Smooth muscle cell of the brain vasculature (primary cell): Measurements from ENCODE around the gene STEAP4.

Experiments used
- DNase-seq: peaks from one replicate; pipeline ENCODE4 v3.0.0-alpha.2; 2012; ENCODE audit warnings: low read depth, low spot score

Gene STEAP4

GRCh38 chr7:88306590-88307048 lies at the start of gene STEAP4:
STEAP4 (minus strand) TSS chr7:88306894; CDS start chr7:88284269, 22,625 bp downstream.
- no peak for DNase-seq

DNA sequence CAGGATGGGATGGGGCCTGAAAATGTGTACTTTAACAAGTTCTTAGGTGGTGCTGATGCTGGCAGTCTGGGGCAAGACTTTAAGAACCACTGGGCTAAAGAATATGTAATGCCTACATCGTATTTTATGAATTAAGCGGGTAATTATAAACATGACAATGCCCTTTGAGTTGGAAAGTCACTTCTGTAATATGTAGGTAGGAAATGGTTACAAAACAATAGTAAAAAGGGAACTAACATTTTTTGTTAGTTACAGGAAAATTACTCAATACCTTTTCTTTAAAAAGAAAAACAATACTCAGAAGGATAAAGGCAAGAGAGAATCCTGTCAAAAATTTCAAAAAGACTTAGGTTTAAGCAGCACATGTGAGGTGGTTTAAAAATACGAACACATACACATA lies 48.3 kb upstream of the STEAP4 start:
- DNase-seq, result no peak

DNA sequence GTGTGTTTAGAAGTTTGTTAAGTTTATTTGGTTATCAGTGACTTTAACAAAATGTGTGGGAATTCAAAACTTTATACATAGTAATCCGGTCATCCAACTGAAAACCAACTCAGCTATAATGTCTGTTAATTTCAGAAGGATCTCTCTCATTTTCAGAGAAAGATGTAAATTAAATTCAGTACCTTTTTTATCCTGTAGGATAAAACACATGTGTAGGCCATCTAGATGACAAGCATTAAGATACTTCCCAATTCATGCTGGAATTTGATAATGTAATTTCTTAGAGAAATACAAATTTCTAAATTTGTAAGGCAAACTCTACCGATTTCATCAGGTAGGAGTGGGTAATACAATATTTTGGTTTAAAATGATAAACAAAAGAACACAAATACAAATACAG lies 43.4 kb upstream of the STEAP4 start:
- DNase-seq, result no peak

DNA sequence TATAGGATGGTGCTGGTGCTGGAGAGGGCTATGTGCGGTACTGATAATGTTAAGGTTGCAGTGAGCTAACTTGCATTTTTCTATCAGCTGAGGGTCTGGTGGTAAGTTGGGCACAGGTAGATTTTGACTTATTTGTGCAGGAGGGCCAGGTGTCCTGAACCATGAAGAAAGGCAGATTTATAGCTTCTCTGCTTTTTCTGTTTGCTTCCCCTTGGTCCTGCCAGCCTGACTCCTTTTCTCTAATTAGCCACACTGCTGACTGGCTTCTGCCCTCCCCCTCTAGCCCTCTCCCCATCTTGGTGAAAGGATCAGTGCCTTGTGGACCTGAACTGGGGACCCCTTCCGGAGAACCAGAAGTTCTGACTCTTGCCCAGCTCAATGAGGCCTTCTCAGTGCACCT lies 40.8 kb upstream of the STEAP4 start:
- DNase-seq, result no peak

- DNase-seq, result no peak
Observed at GRCh38 chr7:88347090-88347489, 40.4 kb upstream of the STEAP4 start.

DNA sequence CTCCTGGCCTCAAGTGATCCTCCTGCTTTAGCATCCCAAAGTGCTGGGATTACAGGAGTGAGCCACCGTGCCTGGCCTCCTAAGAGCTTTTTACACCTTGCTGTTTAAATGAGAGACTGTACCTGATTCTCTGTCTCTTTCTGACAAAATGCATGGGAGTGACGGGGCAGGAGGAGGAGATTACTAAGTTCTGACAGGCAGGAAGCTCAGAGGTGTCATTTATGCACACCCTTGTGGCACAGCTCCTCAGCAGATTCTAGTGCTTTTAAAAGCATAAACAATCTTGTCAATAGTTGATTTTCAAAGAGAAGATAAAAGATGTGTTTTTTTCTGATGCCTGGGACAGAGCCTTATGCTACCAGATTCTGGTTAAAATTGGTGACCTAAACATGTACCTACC lies 39.7 kb upstream of the STEAP4 start:
- no peak for DNase-seq

DNA sequence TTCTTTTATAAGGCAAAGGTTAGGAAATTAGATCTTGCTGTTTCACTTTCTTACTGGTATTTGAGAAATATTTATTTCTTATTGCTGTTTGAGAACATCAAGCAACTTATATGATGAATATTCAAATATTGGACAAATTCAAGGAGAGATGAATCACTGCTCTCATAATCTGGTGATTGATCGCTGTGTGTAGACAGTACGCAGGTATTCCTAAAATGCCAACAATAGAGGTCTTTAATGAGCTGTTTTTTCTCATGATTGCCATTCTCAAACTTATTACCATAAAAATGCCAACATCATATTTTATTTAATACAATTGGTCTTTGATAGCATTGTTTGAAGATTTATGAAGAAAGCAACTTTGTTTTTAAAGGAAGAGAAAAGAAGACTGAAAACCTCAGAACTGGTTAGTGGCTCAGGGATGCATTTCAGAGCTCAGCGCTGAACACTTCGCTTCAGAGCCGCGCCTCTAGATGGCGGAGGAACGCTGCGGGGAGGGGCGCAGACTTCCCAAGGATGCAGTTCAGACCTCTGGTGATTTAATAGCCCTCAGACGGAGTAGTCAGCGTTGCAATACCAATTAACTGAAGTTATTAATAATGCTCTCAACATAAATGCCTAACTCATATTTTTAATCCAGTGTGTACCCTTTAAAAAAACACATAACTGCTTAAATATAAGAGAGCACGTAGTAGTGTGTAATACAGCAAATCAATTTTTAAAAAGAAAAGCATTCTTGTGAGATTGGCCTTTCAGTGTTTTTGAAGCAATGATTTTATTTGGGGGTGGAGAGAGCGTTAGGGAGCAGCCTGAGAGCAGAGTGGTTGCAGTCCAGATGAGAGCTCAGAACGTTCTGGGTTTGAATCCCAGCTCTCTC lies 38.5 kb upstream of the STEAP4 start:
- no peak for DNase-seq

- no peak for DNase-seq
Observed at GRCh38 chr7:88344271-88344670, 37.6 kb upstream of the STEAP4 start.

- DNase-seq, result no peak
Observed at GRCh38 chr7:88339195-88339922, 32.7 kb upstream of the STEAP4 start.

DNA sequence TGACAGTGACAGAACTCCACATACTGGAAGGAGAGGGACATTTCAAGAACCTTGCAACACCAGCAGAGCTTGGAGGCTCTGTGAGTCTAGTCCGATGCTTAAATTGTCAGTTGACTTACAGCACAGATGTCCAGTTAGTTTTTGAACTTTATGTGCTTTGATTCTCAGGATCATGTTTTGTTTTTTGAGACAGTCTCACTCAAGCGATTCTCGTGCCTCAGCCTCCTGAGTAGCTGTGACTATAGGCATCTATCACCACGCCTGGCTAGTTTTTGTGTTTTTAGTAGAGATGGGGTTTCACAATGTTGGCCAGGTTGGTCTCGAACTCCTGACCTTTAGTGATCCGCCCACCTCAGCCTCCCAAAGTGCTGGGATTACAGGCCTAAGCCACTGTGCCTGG lies 31.8 kb upstream of the STEAP4 start:
- no peak for DNase-seq

GRCh38 chr7:88337572-88337971 lies 30.9 kb upstream of the STEAP4 start:
- no peak for DNase-seq

DNA sequence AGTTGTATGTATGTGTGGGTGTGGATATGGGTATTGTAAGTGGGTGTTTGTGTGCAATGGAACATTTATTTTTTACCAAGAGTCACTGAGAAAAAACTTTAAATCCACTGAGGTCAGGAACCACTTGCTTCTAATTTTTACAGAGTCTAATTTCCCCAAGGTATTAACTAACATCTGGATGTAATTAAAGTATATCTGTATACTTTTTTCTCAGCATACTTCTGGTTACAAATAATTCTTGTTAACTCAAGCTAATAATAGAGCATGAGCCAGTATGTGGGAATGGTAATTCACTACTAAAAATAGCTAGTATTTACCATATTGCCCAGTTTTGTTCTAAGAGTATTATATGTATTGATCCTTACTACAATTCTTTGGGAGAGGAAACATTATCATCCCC lies 24.6 kb upstream of the STEAP4 start:
- DNase-seq, result no peak

DNA sequence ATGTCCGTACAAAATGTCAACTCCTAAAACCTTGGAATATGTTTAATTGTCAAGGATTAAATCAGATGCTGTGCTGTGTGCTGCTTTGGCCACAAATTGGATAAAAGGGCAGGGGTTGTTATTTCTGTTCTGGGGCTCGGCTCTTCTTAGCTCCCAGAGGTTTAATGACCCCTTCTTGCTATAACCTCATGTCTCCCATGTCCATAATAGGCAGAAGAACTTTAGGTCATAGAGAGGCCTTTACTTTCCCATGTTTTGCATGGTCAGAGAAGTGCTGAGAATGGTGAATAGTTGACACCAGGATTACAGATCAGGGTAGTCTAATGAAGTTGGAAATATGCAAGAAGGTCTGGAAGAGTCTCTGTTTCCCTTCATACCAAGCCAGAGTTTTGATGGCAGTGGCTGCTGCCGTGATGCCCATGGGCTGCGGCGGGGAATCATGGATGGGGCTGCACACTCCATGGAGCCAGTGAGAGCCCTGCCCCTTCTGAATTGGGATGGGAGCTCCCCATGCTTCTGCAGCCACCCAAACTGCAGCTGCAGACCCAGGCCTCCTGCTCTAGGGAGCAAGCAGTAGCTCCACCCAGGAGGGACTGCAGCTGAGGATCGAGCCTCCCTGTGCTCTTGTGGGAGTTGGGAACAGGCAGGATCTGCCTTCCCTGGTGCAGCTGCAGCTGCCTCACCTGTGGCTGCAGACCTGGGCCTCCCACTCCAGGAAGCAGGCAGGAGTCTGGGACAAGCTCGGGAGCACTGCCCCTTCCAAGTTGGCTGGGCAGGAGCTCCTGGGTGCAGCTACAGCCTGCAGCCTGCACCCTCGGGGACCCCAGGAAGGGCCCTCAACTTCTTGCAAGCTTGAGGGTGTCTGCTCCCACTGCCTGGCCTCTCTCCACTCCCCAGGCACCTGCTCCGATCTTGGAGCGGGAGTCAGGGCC lies 23.1 kb upstream of the STEAP4 start:
- DNase-seq, result no peak

DNA sequence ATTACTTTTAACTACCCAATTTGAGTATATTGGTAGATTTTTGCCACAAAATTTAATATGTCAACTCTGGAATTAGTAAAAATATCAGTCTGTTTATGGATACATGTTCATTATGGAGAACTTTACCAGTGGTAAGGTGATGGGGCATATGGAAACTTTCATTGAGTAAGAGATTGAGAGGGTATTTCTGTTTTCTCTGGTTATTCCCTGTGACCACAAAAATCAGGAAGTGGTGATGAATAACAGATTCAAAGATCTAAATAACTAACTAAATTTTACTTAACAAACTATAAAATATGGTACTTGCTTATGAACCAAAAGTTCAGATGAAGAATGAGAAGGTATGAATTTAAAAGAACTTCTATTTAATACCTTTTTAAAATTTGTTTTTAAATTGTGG lies 22.1 kb upstream of the STEAP4 start:
- no peak for DNase-seq

- no peak for DNase-seq
Observed at GRCh38 chr7:88324699-88325098, 18.0 kb upstream of the STEAP4 start.

GRCh38 chr7:88322151-88322550 lies 15.5 kb upstream of the STEAP4 start:
- no peak for DNase-seq

DNA sequence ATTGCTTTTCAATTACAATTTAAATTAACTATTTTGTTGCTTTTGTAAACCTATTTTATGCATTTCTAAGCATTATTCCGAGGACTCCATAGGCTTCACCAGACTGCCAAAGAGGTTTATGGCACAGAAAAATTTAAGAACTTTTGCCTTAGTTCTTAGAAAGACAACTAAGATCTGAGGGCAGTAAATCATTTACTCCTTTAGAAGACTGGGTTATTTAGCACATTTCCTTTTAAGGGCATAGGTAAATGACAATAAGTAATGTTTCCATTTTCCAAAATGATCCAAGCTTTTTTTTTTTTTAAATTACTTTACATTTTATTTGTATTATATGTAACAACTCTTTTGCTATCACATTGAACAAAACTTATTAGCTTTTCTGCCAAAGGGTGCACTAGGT lies 15.0 kb upstream of the STEAP4 start:
- no peak for DNase-seq

DNA sequence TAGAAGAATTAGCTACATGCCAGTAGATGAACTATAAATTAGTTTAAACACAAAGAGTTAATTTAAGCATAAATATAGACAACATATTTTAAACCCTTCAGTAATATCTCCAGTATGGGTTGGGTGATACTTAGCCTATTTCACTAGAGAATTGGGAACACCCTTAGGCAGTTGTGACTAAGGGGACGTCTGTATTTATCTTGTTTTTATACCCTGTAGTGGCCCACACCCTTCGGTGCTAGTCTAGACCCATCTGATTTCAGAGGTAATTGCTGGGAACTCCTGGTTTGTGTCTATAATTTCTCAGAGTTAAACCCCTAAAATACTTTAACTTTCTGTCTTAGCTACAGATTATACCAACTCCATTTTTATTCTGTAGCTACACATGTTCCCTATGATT lies 11.5 kb upstream of the STEAP4 start:
- no peak for DNase-seq

GRCh38 chr7:88317422-88317821 lies 10.7 kb upstream of the STEAP4 start:
- DNase-seq, result no peak

- DNase-seq, result no peak
Observed at GRCh38 chr7:88316456-88316855, 9.8 kb upstream of the STEAP4 start.

DNA sequence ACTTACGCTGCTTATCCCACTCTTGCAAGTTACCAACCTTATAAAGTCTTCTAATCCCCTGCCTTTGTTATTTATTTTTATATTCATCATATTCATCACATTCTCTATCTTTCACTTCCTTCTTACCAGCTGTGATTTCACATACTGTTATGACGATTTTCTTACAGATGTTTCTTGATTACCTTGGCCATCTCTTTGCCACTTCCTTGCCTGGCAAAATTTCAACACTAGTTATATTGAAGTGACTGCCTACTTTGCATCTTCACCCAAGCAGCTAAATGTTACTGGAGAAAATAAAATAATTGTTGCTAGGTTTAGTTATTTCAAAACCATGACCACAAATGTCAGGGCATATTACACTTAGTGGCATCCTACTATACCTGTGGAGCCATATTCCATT lies 8.8 kb upstream of the STEAP4 start:
- no peak for DNase-seq

- no peak for DNase-seq
Observed at GRCh38 chr7:88314061-88314491, 7.4 kb upstream of the STEAP4 start.
